HPDE6-E6E7 (cell line): ENCODE data around the gene TEX35.
"Not testable (repeated sequence)": the region's sequence is repeated elsewhere in the genome, so short reads cannot be mapped to it uniquely, and the experiment has no call there.

Experiments used
- DNase-seq: peaks from one replicate; pipeline ENCODE4 v3.0.0; 2011; ENCODE audit warnings: missing footprints; ENCODE audit errors: extremely low spot score

TEX35 gene

GRCh38 chr1:178494569-178494971 lies 18.3 kb upstream of the TEX35 start:
- no peak for DNase-seq

- no peak for DNase-seq
These were observed 17.8 kb upstream of the TEX35 start for GRCh38 chr1:178495158-178495557.

- no peak for DNase-seq
These were observed 17.0 kb upstream of the TEX35 start for GRCh38 chr1:178495741-178496409.

GRCh38 chr1:178496410-178497135 lies 16.3 kb upstream of the TEX35 start, which contains the start of gene CLEC20A:
Gene CLEC20A (minus strand): TSS chr1:178496964. CDS start chr1:178496939, 25 bp downstream.
- no peak for DNase-seq

- no peak for DNase-seq
These were observed 14.9 kb upstream of the TEX35 start for GRCh38 chr1:178497903-178498478.

GRCh38 chr1:178498896-178499675 lies 13.8 kb upstream of the TEX35 start:
- DNase-seq: no peak

- no peak for DNase-seq
These were observed 12.7 kb upstream of the TEX35 start for GRCh38 chr1:178500091-178500770.

- DNase-seq: no peak
These were observed 11.9 kb upstream of the TEX35 start for GRCh38 chr1:178500936-178501554.

GRCh38 chr1:178501705-178502329 lies 11.1 kb upstream of the TEX35 start:
- peak; percentile 79 for DNase-seq

GRCh38 chr1:178502330-178502714 lies 10.6 kb upstream of the TEX35 start:
- DNase-seq: no peak

- DNase-seq: no peak
These were observed 10.1 kb upstream of the TEX35 start for GRCh38 chr1:178502856-178503255.

GRCh38 chr1:178503316-178503715 lies 9.6 kb upstream of the TEX35 start:
- DNase-seq: not testable (repeated sequence)

GRCh38 chr1:178503849-178504248 lies 9.1 kb upstream of the TEX35 start:
- no peak for DNase-seq

- no peak for DNase-seq
These were observed 8.6 kb upstream of the TEX35 start for GRCh38 chr1:178504286-178504685.

- no peak for DNase-seq
These were observed 6.7 kb upstream of the TEX35 start for GRCh38 chr1:178506177-178506576.

- no peak for DNase-seq
These were observed 6.2 kb upstream of the TEX35 start for GRCh38 chr1:178506669-178507068.

- DNase-seq: no peak
These were observed 3.4 kb upstream of the TEX35 start for GRCh38 chr1:178509414-178510007.

GRCh38 chr1:178510155-178510554 lies 2.8 kb upstream of the TEX35 start:
- DNase-seq: no peak

- DNase-seq: no peak
These were observed 522 bp downstream of the TEX35 start for GRCh38 chr1:178513278-178513983.

- no peak for DNase-seq
These were observed 3.2 kb downstream of the TEX35 start for GRCh38 chr1:178516110-178516509.
